DND-41 (cell line): ENCODE data around the gene RBM34.

Experiments used
- EZH2 ChIP-seq: IDR thresholded peaks from 3 replicates; pipeline ENCODE4 v1.6.1; 2012; ENCODE audit warnings: borderline replicate concordance, low read depth, mild to moderate bottlenecking, moderate library complexity, low read length, inconsistent platforms; ENCODE audit not compliant: severe bottlenecking
- TF ChIP-seq, protein P1 (sequence below): IDR thresholded peaks from 2 replicates; pipeline ENCODE4 v1.5.1; 2012; ENCODE audit warnings: borderline replicate concordance, low read length, moderate library complexity, mild to moderate bottlenecking; ENCODE audit not compliant: poor library complexity, severe bottlenecking; ENCODE audit errors: extremely low read depth

DNA sequence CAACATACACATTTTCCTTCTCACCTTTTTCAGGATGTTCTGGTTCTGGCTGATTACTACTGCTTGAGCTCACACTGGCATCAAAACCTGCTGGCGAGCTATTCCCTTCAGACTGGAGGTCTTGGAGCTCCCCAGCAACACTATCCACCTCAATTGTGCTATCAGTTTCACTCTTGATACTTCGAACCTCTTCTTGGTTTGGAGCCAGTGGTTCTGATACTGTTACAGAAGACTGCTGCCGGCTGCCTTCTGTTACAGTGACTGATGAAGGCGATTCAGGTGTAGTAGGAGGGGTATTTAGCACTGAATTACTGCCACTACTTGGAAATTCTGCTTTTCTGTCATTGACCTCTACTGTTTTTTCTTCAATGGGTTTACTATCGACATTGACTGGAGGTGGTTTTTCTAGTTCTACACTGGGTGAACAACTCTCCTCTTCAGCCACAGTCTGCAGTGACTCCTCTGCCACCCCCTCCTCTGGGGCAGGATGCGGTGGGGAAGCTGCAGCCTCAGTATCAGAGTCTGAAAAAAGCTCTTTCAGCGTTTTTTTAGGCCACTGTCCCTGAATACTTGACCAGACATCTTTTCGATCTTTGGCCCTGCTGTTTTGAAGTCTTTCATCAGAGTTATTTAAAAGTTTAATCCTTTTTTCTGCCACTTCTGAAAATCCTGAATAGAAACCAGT lies 20.7 kb upstream of the RBM34 start:
- no peak for TF ChIP-seq EZH2
- TF ChIP-seq, protein P1, sequence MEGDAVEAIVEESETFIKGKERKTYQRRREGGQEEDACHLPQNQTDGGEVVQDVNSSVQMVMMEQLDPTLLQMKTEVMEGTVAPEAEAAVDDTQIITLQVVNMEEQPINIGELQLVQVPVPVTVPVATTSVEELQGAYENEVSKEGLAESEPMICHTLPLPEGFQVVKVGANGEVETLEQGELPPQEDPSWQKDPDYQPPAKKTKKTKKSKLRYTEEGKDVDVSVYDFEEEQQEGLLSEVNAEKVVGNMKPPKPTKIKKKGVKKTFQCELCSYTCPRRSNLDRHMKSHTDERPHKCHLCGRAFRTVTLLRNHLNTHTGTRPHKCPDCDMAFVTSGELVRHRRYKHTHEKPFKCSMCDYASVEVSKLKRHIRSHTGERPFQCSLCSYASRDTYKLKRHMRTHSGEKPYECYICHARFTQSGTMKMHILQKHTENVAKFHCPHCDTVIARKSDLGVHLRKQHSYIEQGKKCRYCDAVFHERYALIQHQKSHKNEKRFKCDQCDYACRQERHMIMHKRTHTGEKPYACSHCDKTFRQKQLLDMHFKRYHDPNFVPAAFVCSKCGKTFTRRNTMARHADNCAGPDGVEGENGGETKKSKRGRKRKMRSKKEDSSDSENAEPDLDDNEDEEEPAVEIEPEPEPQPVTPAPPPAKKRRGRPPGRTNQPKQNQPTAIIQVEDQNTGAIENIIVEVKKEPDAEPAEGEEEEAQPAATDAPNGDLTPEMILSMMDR, result no peak
